ENCODE results near the gene PGAP6. TPM values are rescaled to one million over a fixed set of nuclear protein-coding genes. Genes with fewer than 3 reads are reported as not detected.

Gene PGAP6
- total RNA-seq, 1 donor from 2014 or later: 29.0 TPM

Other genes with a start within 250 kb of the PGAP6 start
- gene NPRL3, start 243.3 kb downstream of the PGAP6 start, total RNA-seq: 45.7 TPM
- gene HBZ, start 229.3 kb downstream of the PGAP6 start, total RNA-seq: not detected
- 10.4 TPM for gene HBM, start 216.0 kb downstream of the PGAP6 start, total RNA-seq
- gene HBA2, start 209.1 kb downstream of the PGAP6 start, total RNA-seq: 11,939 TPM
- gene HBA1, start 205.3 kb downstream of the PGAP6 start, total RNA-seq: 11,060 TPM
- gene HBQ1, start 201.5 kb downstream of the PGAP6 start, total RNA-seq: 3.2 TPM
- 102 TPM for gene LUC7L, start 152.5 kb downstream of the PGAP6 start, total RNA-seq
- gene FAM234A, start 147.2 kb downstream of the PGAP6 start, total RNA-seq: 129 TPM
- gene RGS11, start 106.0 kb downstream of the PGAP6 start, total RNA-seq: 48.9 TPM
- 0.94 TPM for gene ARHGDIG, start 101.4 kb downstream of the PGAP6 start, total RNA-seq
- 0.85 TPM for gene PDIA2, start 98.8 kb downstream of the PGAP6 start, total RNA-seq
- 20.1 TPM for gene AXIN1, start 29.3 kb downstream of the PGAP6 start, total RNA-seq
- gene MRPL28, start 11.4 kb downstream of the PGAP6 start, total RNA-seq: 32.5 TPM
- gene NME4, start 15.2 kb upstream of the PGAP6 start, total RNA-seq: 68.3 TPM
- 10.4 TPM for gene DECR2, start 19.9 kb upstream of the PGAP6 start, total RNA-seq
- gene RAB11FIP3, start 43.7 kb upstream of the PGAP6 start, total RNA-seq: 56.0 TPM
- gene CAPN15, start 145.7 kb upstream of the PGAP6 start, total RNA-seq: 35.2 TPM
- gene PRR35, start 178.4 kb upstream of the PGAP6 start, total RNA-seq: not detected
- 1.2 TPM for gene NHLRC4, start 185.0 kb upstream of the PGAP6 start, total RNA-seq
- gene PIGQ, start 188.0 kb upstream of the PGAP6 start, total RNA-seq: 46.6 TPM
- gene RAB40C, start 208.1 kb upstream of the PGAP6 start, total RNA-seq: 22.5 TPM
- 1.5 TPM for gene WFIKKN1, start 249.0 kb upstream of the PGAP6 start, total RNA-seq